Measurements from ENCODE around the gene CEACAM21. TPM values are rescaled to one million over a fixed set of nuclear protein-coding genes. Genes with fewer than 3 reads are reported as not detected.

Gene CEACAM21
- total RNA-seq, 4 donors from 2014 or later: 0.60 to 2.2 (median 0.87) TPM; not detected in 1

GRCh38 chr19:41537789-41538188, 38.2 kb upstream of the CEACAM21 start:
- no peak for DNase-seq (ENCODE audit: low spot score in 2 of 2)
- Histone ChIP-seq H3K27ac (no peak overlapping the region), H3K9me3 (peaks cover 0 to 11% (median 0%) of the 10 kb centered on the region in 4 donors), H3K4me1 (peaks cover 0 to 4% (median 0%) of the 10 kb centered on the region in 4 donors), H3K36me3 (no peaks in the 10 kb centered on the region), H3K4me3 (no peak overlapping the region), H3K27me3 (peaks cover 0 to 4% of the 10 kb centered on the region in 2 donors)
- 67 to 73% methylated on average over 1 of the region's 1 CpG for WGBS, 2 donors
- no peak for TF ChIP-seq EP300 (IDR thresholded peaks at IDR 0.05)
- no peak for TF ChIP-seq POLR2A (IDR thresholded peaks at IDR 0.05)
- peak in 3 of 5 experiments; percentile 15 to 42 (median 27) for TF ChIP-seq CTCF (IDR thresholded peaks at IDR 0.05)

GRCh38 chr19:41540041-41540695, 35.8 kb upstream of the CEACAM21 start:
- H3K4me3 ChIP-seq: no peak overlapping the region
- no peaks in the 10 kb centered on the region for H3K4me1 ChIP-seq
- 40 to 41% methylated on average over 11 of the region's 11 CpGs for WGBS, 2 donors
- H3K9me3 ChIP-seq: peaks cover 0 to 11% (median 0%) of the 10 kb centered on the region in 4 donors
- DNase-seq (ENCODE audit: low spot score in 2 of 2): no peak
- no peaks in the 10 kb centered on the region for H3K36me3 ChIP-seq
- no peak for TF ChIP-seq EP300 (IDR thresholded peaks at IDR 0.05)
- no peak for TF ChIP-seq CTCF (IDR thresholded peaks at IDR 0.05)
- no peak for TF ChIP-seq POLR2A (IDR thresholded peaks at IDR 0.05)
- peaks cover 0 to 4% of the 10 kb centered on the region in 2 donors for H3K27me3 ChIP-seq
- H3K27ac ChIP-seq: no peak overlapping the region

- DNase-seq (ENCODE audit: low spot score in 2 of 2): peak; percentile 38 to 67
- no peak overlapping the region for H3K4me3 ChIP-seq
- 49 to 53% methylated on average over 13 of the region's 13 CpGs for WGBS, 2 donors
- H3K27me3 ChIP-seq: peaks cover 0 to 13% of the 10 kb centered on the region in 2 donors
- peaks cover 0 to 7% (median 2%) of the 10 kb centered on the region in 4 donors for H3K4me1 ChIP-seq
- TF ChIP-seq CTCF (IDR thresholded peaks at IDR 0.05) (peak in 3 of 5 experiments; percentile 30 to 69 (median 37)), EP300 (IDR thresholded peaks at IDR 0.05) (no peak), POLR2A (IDR thresholded peaks at IDR 0.05) (no peak)
- peaks cover 0 to 11% (median 0%) of the 10 kb centered on the region in 4 donors for H3K9me3 ChIP-seq
- no peaks in the 10 kb centered on the region for H3K36me3 ChIP-seq
- no peak overlapping the region for H3K27ac ChIP-seq
Observed at GRCh38 chr19:41541990-41542584, 33.9 kb upstream of the CEACAM21 start.

GRCh38 chr19:41542622-41543021, 33.3 kb upstream of the CEACAM21 start:
- Histone ChIP-seq H3K4me3 (no peak overlapping the region), H3K27ac (no peak overlapping the region), H3K27me3 (peaks cover 0 to 13% of the 10 kb centered on the region in 2 donors), H3K4me1 (peaks cover 0 to 7% (median 2%) of the 10 kb centered on the region in 4 donors), H3K36me3 (no peaks in the 10 kb centered on the region), H3K9me3 (peaks cover 0 to 7% (median 0%) of the 10 kb centered on the region in 4 donors)
- no peak for TF ChIP-seq EP300 (IDR thresholded peaks at IDR 0.05)
- TF ChIP-seq POLR2A (IDR thresholded peaks at IDR 0.05): no peak
- TF ChIP-seq CTCF (IDR thresholded peaks at IDR 0.05): no peak
- no peak for DNase-seq (ENCODE audit: low spot score in 2 of 2)
- WGBS, 2 donors: 70 to 74% methylated on average over 4 of the region's 4 CpGs

- DNase-seq (ENCODE audit: low spot score in 2 of 2): no peak
- H3K9me3 ChIP-seq: no peaks in the 10 kb centered on the region
- no peak for TF ChIP-seq CTCF (IDR thresholded peaks at IDR 0.05)
- no peak for TF ChIP-seq EP300 (IDR thresholded peaks at IDR 0.05)
- no peak for TF ChIP-seq POLR2A (IDR thresholded peaks at IDR 0.05)
- no peak overlapping the region for H3K4me3 ChIP-seq
- H3K27me3 ChIP-seq: peaks cover 0 to 13% of the 10 kb centered on the region in 2 donors
- no peaks in the 10 kb centered on the region for H3K36me3 ChIP-seq
- no peak overlapping the region for H3K27ac ChIP-seq
- 74 to 80% methylated on average over 2 of the region's 2 CpGs for WGBS, 2 donors
- peaks cover 0 to 10% (median 2%) of the 10 kb centered on the region in 4 donors for H3K4me1 ChIP-seq
Observed at GRCh38 chr19:41543582-41543981, 32.4 kb upstream of the CEACAM21 start.

Data from tibial nerve (tissue), 4 donors.